Tibial nerve (tissue), 4 donors: Measurements from ENCODE around the gene NOS1AP. TPM values are rescaled to one million over a fixed set of nuclear protein-coding genes. Genes with fewer than 3 reads are reported as not detected.

Experiments
- DNase-seq, 2 donors: peaks; one replicate each; pipeline ENCODE4 v3.0.0-alpha.2; 2019; ENCODE audit warnings: low spot score in 2 of 2
- H3K27ac ChIP-seq, 4 donors: fragments of 200-600 bp; sonication (generic) in 3 of 4; one replicate each; pipeline ENCODE4 v1.5.1; 2017 to 2019; ENCODE audit warnings: mild to moderate bottlenecking in 1 of 4
- H3K27me3 ChIP-seq, 2 donors: fragments of 200-600 bp; sonication (generic) in 1 of 2; one replicate each; pipeline versions ENCODE4 v1.5.1 to v1.6.0; 2017 to 2019
- H3K36me3 ChIP-seq, 3 donors: fragments of 200-600 bp; sonication (generic); one replicate each; pipeline ENCODE4 v1.5.1; 2018 to 2019
- H3K4me1 ChIP-seq, 4 donors: fragments of 200-600 bp; sonication (generic) in 3 of 4; one replicate each; pipeline ENCODE4 v1.5.1; 2017 to 2019
- H3K4me3 ChIP-seq, 4 donors: fragments of 200-600 bp; sonication (generic) in 3 of 4; one replicate each; pipeline ENCODE4 v1.5.1; 2017 to 2019; ENCODE audit warnings: mild to moderate bottlenecking in 1 of 4, moderate library complexity in 1 of 4
- H3K9me3 ChIP-seq, 4 donors: fragments of 200-600 bp; sonication (generic) in 3 of 4; one replicate each; pipeline ENCODE4 v1.5.1; 2017 to 2019
- CTCF ChIP-seq, 5 experiments: fragments of 200-600 bp in 3 of 5; fragments of 450-650 bp in 2 of 5; sonication (generic) in 3 of 5; IDR thresholded peaks; one replicate each; pipeline ENCODE4 v1.5.1; 2016 to 2019; ENCODE audit warnings: antibody characterized with exemption in 5 of 5, mild to moderate bottlenecking in 3 of 5, moderate library complexity in 2 of 5
- EP300 ChIP-seq, 2 donors: sonication (generic); formaldehyde crosslinking; IDR thresholded peaks; one replicate each; pipeline ENCODE4 v1.6.1; 2017; ENCODE audit warnings: antibody characterized with exemption in 2 of 2, mild to moderate bottlenecking in 1 of 2
- POLR2A ChIP-seq, 2 donors: fragments of 450-650 bp; IDR thresholded peaks; one replicate each; pipeline ENCODE4 v1.6.1; 2017; ENCODE audit warnings: antibody characterized with exemption in 2 of 2, mild to moderate bottlenecking in 2 of 2, moderate library complexity in 2 of 2
- WGBS, 2 donors: methylation state at CpG; one replicate each; pipeline ENCODE4 v1.1.5; 2018; 5-methylcytosine and 5-hydroxymethylcytosine counted together
- total RNA-seq, 4 donors: library from RNA; depleted of rRNA; stranded (reverse); fragments of >200 nt; gene quantifications; one replicate each; pipeline ENCODE4 v1.1.0, GENCODE V29; 2016

The NOS1AP gene
- total RNA-seq, 4 donors from 2014 or later: 2.7 to 11.2 (median 5.3) TPM

DNA sequence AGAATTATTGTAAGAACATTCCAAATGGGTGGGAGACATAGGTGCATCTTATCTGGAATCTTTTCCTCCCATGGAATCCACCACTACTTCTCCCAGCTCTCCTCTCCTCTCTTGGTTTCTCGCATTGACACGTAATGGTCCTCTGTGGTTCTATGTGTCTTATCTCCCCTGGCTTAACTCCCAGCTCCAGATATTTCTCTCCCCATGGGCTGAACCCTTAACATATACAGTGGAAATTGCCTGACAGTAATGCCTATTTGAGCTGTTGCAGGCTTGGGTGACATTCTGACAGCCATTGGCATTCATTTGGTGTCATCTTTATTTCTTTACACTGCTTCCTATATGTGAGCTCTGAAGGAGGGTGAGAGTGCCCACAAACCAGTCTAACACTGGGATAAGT, 188.9 kb downstream of the NOS1AP start:
- Histone ChIP-seq H3K36me3 (no peaks in the 10 kb centered on the region), H3K27me3 (no peaks in the 10 kb centered on the region), H3K4me1 (no peaks in the 10 kb centered on the region), H3K4me3 (no peak overlapping the region), H3K27ac (no peak overlapping the region), H3K9me3 (no peaks in the 10 kb centered on the region)
- no peak for DNase-seq
- WGBS, 2 donors: 91 to 93% methylated on average over 2 of the region's 2 CpGs
- TF ChIP-seq POLR2A (IDR thresholded peaks at IDR 0.05) (no peak), CTCF (IDR thresholded peaks at IDR 0.05) (no peak), EP300 (IDR thresholded peaks at IDR 0.05) (no peak)

DNA sequence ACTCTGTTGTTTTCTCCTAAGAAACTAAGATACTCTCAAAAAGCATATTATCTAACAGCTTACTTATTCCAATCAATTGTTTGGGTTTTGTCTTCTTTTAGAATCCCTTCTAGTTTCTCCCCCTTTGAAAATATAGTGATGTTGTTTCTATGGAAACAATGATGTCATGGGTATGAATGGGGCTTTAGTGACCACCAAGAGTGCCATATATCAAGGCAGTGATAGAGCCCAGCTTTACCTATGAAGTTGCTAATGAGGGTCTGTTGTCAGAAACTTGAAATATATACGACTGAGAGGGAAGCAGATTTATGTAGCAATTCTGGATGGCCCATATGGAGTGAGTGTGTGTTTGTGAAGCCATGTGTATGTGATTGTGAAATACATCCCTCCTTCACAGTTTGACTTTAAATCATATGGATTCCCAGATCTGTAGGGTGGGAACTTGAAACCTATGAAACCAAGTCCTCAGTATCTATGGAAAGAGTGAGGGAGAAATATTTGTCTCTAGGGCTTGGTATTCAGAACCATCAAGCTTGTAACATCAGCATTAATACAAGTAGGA, 190.5 kb downstream of the NOS1AP start:
- 46 to 55% methylated on average over 1 of the region's 1 CpG for WGBS, 2 donors
- no peaks in the 10 kb centered on the region for H3K9me3 ChIP-seq
- no peak overlapping the region for H3K4me3 ChIP-seq
- no peaks in the 10 kb centered on the region for H3K27me3 ChIP-seq
- DNase-seq: no peak
- H3K36me3 ChIP-seq: no peaks in the 10 kb centered on the region
- no peaks in the 10 kb centered on the region for H3K4me1 ChIP-seq
- TF ChIP-seq EP300 (IDR thresholded peaks at IDR 0.05): no peak
- TF ChIP-seq CTCF (IDR thresholded peaks at IDR 0.05): no peak
- TF ChIP-seq POLR2A (IDR thresholded peaks at IDR 0.05): no peak
- H3K27ac ChIP-seq: no peak overlapping the region

GRCh38 chr1:162264108-162264507, 194.6 kb downstream of the NOS1AP start:
- Histone ChIP-seq H3K4me3 (no peak overlapping the region), H3K36me3 (no peaks in the 10 kb centered on the region), H3K9me3 (no peaks in the 10 kb centered on the region), H3K27me3 (no peaks in the 10 kb centered on the region), H3K4me1 (no peaks in the 10 kb centered on the region), H3K27ac (no peak overlapping the region)
- 86 to 87% methylated on average over 1 of the region's 1 CpG for WGBS, 2 donors
- TF ChIP-seq EP300 (IDR thresholded peaks at IDR 0.05) (no peak), POLR2A (IDR thresholded peaks at IDR 0.05) (no peak), CTCF (IDR thresholded peaks at IDR 0.05) (no peak)
- no peak for DNase-seq

DNA sequence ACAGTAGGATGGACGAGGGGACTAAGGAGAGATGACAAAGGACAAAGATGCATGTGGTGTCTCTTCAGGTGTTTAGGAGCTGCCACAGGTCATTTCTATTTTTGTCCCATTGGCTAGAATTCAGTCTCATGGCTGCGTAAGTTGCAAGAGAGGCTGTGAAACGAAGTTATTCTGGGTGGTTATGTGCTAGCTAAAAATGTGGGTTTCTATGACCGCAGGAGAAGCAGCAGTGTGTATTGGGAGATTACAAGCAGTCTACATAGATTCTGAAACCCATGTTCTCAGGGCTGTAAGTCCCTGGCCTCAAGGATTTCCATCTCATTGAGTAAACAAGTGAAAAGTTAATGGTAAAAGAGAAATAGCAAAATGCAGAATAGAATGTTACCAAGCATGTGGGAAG, 196.5 kb downstream of the NOS1AP start:
- Histone ChIP-seq H3K4me1 (no peaks in the 10 kb centered on the region), H3K9me3 (no peaks in the 10 kb centered on the region), H3K27me3 (no peaks in the 10 kb centered on the region), H3K36me3 (no peaks in the 10 kb centered on the region), H3K4me3 (no peak overlapping the region), H3K27ac (no peak overlapping the region)
- no peak for DNase-seq
- 89 to 95% methylated on average over 4 of the region's 4 CpGs for WGBS, 2 donors
- TF ChIP-seq CTCF (IDR thresholded peaks at IDR 0.05) (no peak), EP300 (IDR thresholded peaks at IDR 0.05) (no peak), POLR2A (IDR thresholded peaks at IDR 0.05) (no peak)

DNA sequence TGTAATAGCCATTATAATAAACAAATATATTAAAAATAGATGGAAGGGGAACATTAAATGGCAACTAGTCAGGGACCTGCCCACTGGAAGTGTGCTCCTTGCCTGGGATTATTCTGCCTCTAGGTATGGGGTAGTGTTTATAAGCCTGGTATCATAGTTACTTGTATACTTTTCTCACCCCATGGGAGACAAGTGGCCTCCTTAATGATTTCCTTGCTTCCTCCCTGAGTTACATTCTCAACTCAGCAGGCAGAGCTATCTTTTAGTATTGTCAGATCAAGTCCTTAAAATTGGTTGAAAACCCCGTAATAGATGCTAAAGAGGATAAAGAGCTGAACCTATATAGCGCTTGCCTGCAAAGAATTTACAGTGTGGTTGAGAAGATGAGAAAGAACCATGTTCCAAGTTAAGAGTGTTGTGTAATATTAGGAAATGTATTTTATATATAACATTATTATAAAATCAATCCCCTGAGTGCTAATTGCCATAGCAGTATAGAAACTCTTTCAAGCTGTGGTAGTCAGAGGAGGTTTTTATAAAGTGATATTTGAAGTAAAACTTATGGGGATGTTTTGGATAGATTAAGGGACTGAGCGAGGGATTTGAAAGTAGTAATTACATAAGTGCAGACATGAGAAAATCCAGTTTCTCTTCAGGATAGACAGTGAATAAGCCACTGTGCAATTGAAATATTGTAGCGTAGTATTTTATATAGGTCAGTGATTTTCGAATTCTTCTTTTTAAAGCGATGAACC, 200.7 kb downstream of the NOS1AP start:
- Histone ChIP-seq H3K4me1 (no peaks in the 10 kb centered on the region), H3K27me3 (no peaks in the 10 kb centered on the region), H3K36me3 (no peaks in the 10 kb centered on the region), H3K4me3 (no peak overlapping the region), H3K27ac (no peak overlapping the region), H3K9me3 (no peaks in the 10 kb centered on the region)
- no peak for TF ChIP-seq EP300 (IDR thresholded peaks at IDR 0.05)
- WGBS, 2 donors: 95 to 97% methylated on average over 6 of the region's 6 CpGs
- DNase-seq: no peak
